Fibroblast of mammary gland (primary cell): ENCODE measurements around the gene CWF19L1.
A peak's percentile ranks its signal among the peaks of the same experiment; 100 is the strongest.
"Not testable (repeated sequence)": the region's sequence is repeated elsewhere in the genome, so short reads cannot be mapped to it uniquely, and the experiment has no call there.

Experiments
- DNase-seq: peaks from one replicate; pipeline ENCODE4 v3.0.0-alpha.2; 2010; ENCODE audit warnings: low read depth
- H3K4me3 ChIP-seq: 2 replicates; pipeline ENCODE4 v1.5.1; 2011; ENCODE audit warnings: low read depth, mild to moderate bottlenecking, low read length, moderate library complexity; ENCODE audit not compliant: control insufficient read depth
- CTCF ChIP-seq: conservative IDR thresholded peaks from 2 replicates; pipeline ENCODE4 v1.5.1; 2011; ENCODE audit warnings: low read depth, low read length, inconsistent platforms; ENCODE audit not compliant: control insufficient read depth, insufficient read depth

The CWF19L1 gene

GRCh38 chr10:100287756-100288155 is 20.3 kb upstream of the CWF19L1 start:
- TF ChIP-seq CTCF: no peak
- H3K4me3 ChIP-seq: no peak overlapping the region
- no peak for DNase-seq

- DNase-seq: peak; percentile 95
- TF ChIP-seq CTCF: no peak
- peak within 1 kb of the TSS; percentile 89 for H3K4me3 ChIP-seq
Measured at GRCh38 chr10:100286051-100287033, 18.9 kb upstream of the CWF19L1 start, which contains the start of gene BLOC1S2. Gene BLOC1S2 (minus strand): TSS chr10:100286680. CDS start chr10:100286659, 21 bp downstream.

GRCh38 chr10:100285326-100285725 is 17.9 kb upstream of the CWF19L1 start:
- peak overlapping the region; percentile 89 for H3K4me3 ChIP-seq
- peak; percentile 52 for DNase-seq

GRCh38 chr10:100282907-100283306 is 15.5 kb upstream of the CWF19L1 start:
- TF ChIP-seq CTCF: no peak
- H3K4me3 ChIP-seq: no peak overlapping the region
- no peak for DNase-seq

GRCh38 chr10:100276971-100277370 is 9.5 kb upstream of the CWF19L1 start:
- not testable (repeated sequence) for DNase-seq

GRCh38 chr10:100265821-100266485 is 1.5 kb downstream of the CWF19L1 start:
- DNase-seq: no peak

More at GRCh38 chr10:100276971-100277370, 9.5 kb upstream of the CWF19L1 start:
- not testable (repeated sequence) for H3K4me3 ChIP-seq

GRCh38 chr10:100254191-100254590 is 13.2 kb downstream of the CWF19L1 start:
- no peak overlapping the region for H3K4me3 ChIP-seq
- no peak for DNase-seq
- TF ChIP-seq CTCF: no peak

More at GRCh38 chr10:100265821-100266485, 1.5 kb downstream of the CWF19L1 start:
- TF ChIP-seq CTCF: no peak
- H3K4me3 ChIP-seq: no peak overlapping the region
